ENCODE results near the gene ATG7.
"Not testable (repeated sequence)": the region's sequence is repeated elsewhere in the genome, so short reads cannot be mapped to it uniquely, and the experiment has no call there.

Gene ATG7

DNA sequence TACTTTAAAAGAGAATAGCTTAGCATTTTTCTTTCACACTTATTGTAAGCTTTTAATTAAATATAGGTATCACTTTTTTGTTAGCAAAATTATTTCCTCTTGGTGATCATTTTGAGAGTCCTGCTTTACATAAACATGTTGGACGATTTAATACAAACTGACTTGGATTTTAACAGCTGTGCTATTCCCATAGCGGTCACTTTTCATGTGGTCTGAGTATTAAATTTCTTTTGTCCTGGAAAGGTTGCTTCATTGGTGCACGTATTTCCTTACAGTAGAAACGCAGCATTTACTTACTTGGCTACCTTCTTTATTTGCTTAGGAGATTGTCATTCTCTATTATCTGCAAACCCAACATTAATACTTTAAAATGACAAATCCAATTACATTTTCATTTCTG lies 109.4 kb downstream of the ATG7 start:
- in situ Hi-C loops (cut with HindIII; ENCODE audit: low sequenced_read_pairs): no loop called here

DNA sequence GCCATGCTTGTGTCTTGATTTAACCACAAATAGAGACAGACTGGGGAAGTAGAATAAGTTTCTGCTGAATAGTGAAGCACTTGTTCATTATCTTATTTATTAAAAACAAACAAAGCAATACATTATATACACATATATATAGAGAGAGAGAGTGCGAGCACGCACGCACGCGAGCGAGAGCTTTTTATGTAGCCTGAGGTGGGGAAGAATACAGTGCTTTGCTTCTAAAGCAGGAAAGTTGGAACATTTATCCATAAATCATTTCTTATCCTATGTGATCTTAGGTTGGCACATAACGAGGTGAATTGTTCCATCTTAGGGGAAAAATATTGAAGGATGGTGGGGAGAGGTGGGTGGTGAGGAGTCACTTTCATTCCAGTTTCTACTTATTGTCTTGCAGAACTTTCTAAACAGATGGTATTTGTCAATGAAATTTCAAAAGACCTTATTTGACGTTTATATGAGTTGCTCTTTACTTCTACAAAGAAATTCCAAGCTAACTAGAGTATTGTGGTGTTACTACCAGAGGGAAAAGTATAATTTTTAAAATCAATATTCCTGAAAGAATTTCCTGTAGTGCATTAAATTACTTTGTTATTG lies 110.0 kb downstream of the ATG7 start:
- in situ Hi-C loops (cut with HindIII; ENCODE audit: low sequenced_read_pairs): no loop called here

DNA sequence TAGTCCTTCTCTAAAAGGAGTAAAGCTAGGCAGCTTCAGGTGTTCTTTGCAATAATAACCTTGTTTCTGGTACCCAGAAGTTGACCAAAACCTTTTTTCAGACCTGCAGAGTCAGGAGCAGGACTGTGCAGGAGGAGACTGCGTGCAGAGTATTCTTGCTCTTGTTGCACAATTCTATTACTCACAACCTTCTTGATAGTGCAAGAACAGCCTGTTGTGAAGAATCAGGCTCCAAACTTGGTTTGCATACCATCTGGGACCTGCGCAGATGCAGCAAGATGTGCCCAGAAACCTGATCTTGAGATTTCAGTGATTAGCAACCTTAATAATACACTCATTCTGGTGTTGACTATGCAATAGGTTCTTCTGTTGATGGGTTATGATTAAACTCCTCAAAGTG lies 111.9 kb downstream of the ATG7 start:
- in situ Hi-C loops (cut with HindIII; ENCODE audit: low sequenced_read_pairs): no loop called here

DNA sequence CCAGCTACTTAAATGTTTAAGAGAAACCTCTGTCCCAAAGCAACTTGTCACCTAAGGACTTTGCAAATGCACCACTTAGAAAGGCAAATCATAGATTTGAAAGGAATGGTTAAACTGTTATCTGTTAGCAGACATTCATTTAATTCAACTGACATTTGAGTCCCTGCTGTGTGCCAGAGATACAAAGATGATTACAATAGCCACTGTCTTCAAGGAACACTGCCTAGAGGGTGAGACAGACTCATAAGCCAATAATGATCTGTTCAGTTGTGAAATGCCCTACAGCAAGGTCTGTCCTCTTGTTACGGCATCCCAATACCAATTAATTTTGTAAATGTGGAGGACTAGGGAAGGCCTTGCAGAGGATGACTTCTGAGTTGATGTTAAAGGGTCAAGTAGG lies 113.1 kb downstream of the ATG7 start:
- in situ Hi-C loops (cut with HindIII; ENCODE audit: low sequenced_read_pairs): no loop called here

DNA sequence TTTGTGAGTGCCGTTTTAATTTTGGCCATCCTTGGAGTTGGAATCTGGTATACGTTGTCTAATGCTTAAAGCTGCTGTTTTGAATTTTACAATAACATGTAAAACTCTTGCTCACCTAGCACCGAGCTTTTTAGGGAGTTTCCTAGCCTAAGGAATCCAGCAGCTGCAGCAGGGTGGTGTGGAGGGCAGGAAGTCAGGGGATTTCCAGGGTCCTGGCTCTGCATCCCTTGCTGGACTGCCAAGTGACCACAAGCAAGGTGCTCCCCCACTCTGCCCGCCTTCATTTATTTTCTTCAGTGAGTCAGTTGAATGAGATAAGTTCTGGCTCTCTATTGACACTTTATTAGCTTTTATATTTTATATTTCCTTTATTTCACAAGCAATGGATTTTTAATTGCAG lies 113.7 kb downstream of the ATG7 start:
- in situ Hi-C loops (cut with HindIII; ENCODE audit: low sequenced_read_pairs): no loop called here

DNA sequence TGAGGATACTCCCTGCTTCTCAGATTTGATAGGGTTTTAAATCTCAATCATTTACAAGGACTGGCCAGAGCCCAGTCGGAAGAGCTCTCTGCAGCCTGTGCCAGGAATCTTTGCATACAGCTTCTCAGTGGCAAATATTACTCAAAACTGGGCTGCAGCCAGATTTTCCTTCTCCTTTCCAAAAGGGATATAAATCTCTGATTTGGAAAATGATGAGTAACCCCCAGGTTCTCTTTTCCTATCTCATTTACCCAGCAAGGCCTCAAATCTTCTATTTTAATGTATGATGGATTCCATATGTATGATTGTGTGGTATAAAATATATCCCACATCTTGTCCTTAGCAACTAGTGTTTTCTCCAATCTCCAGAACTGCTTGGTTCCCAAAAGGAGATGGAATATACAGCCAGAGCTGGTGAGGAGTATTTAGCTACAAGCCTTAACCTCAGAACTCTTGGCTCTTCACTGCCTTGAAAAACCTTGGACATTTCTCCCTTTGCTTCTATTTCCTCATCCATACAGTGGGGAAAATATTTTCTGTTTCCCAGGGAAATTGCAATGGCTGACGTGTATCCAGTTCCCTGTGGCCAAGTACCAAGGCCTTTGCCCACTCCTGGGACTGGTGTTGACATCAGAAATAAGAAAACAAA lies 114.4 kb downstream of the ATG7 start:
- in situ Hi-C loops (cut with HindIII; ENCODE audit: low sequenced_read_pairs): no loop called here

DNA sequence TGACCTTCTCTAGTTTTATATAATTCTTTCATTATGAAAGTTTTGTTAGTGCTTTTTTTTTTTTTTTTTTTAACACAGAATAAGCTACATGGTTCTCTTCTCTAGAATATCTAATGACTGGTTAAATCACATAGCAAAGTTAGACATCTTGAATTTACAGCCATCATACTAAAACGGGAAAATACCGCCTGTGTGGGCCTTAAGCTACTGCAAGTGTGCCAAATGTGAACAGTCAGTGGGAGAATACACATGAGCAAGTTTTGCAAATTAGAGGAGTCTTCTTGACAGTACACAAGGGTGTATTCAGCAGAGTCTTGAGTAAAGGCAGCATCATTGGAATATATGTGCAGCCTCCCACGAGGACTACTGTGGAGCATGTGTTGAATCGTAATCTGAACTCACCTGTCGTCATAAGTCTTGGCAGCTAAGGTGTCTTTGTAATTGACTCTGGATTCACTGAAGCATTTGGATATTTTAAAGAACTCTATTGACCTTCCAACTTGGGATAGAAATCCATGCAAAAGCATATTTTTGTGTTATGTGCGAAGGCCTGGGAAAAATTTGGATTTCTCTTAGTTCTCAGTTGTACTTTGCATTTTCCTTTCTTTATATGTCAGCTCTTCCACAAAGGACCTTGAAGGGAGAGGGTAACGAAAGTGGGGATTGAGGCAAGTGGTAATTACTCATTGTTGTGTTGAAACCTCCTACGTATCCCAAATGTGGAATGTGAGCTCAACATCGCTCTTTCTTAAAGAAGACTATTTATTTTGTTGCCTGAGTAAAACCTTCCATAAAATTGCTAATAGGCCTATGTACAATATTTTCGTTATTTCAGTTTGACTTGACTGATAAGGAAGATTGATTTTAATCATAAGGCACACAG lies 117.4 kb downstream of the ATG7 start:
- in situ Hi-C loops (cut with HindIII; ENCODE audit: low sequenced_read_pairs): no loop called here

DNA sequence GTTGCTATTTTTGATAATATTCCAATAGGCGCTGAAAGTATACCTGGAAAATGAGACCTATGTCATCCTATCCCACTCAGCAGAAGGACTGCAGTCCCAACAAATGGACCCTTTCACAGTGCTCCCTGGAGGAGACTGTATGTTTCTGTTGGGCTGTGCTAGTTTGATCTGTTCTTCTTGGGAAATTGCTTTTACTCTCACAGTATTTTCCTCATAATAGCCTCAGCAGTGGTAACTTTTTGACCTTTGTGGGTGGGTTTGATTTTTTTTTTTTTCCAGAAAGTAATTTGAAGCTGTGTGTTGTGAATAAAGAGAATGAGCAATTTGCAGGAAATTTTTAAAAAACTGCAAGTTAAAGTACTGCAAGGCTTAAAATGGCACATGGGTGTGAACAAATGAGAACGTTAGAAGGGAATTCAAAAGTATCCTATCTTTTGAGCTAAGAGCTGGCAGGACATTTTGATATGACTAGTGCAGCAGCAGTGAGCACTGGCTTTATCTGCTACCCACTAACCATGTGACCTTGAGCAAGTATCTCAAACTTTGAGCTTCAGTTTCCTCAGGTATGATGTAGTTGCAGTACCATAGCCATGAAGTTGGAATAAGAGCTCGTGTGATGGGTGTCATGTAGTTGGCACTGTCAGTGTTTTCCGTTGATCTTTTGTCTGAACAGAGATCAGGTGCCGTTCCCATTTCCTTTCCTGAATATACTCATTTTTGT lies 118.4 kb downstream of the ATG7 start:
- in situ Hi-C loops (cut with HindIII; ENCODE audit: low sequenced_read_pairs): no loop called here

DNA sequence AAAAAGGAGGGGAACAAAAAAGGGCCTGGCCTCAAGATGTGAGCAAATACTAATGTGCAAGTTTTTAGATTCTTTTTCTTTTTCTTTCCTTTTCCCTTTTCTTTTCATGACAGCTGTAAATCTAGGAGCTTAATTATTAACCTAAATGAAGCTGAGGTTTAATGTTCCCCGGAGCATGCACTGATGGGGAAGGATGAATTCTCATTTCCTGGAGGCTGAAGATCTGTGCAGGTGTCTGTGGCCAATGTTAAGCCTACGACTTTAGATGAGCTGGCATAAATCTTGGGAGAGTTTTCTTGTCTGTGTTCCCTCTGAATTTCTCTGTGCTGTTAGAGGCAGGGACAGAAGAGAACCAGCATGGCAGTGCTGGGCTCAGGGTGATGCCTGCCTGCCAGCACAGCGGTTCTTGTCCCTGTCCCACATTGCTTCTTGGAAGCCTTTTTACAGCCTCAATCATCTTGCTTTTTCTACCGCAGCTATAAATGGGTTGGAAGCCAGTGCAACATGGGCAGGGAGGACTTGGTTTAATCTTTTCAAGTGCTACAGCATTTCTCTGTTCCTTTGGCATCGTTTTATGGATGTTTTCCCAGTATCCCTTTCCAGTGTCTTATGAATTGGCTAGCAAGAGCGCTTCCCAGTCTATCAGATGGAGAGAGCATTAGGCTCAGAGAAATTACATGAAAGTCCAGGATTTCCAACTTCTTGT lies 119.1 kb downstream of the ATG7 start:
- in situ Hi-C loops (cut with HindIII; ENCODE audit: low sequenced_read_pairs): no loop called here

DNA sequence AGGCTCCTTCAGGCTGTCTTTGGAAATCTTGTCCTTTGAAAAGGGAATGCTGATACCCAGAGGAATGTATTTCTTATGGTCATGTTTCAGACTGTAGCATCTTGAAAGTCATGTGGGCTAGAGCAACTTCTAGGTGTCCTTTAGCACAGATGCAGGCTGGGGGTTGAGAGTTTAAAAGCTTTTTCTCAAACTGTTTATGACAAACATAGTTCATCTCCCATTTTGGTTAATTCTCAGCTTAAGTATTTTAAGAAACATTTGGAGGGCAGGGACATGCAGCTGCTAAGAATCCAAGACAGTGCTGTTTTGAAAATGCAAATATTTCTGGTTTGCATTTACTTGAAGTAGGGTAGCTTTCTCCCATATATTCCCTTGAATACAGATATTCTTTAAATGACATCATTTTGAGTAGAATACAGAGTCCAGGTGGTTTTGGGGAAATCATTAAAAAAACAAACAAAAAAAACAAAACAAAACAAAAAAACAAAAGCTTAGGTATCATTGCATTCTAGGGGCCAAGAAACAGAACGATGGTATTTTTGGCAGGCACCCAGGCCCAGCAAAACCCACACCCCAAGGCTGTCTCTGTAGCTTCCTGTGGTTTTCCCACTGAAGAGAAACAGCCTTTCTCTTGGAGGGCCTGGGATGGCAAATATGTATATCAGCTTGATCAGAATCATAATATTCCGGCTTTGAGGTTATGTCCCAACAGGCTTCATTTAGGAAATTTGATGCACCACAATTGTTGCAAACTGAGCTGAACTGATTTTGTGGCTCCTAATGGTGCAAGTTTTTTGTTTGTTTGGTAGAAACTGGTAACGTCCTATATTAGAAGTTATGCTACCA lies 120.0 kb downstream of the ATG7 start:
- in situ Hi-C loops (cut with HindIII; ENCODE audit: low sequenced_read_pairs): no loop called here

DNA sequence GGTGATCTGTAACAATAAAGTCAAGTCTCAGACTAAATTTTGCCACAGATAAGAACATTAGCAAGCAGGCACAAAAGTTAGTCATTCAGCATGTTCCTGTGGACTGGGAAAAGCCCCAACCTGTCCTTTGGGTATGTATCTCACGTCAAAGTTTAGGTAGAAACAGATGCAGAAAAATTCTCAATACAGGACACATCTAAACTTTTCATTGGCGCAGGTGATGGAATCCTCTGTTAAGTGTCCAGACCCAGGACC lies 120.6 kb downstream of the ATG7 start:
- in situ Hi-C loops (cut with HindIII; ENCODE audit: low sequenced_read_pairs): no loop called here

DNA sequence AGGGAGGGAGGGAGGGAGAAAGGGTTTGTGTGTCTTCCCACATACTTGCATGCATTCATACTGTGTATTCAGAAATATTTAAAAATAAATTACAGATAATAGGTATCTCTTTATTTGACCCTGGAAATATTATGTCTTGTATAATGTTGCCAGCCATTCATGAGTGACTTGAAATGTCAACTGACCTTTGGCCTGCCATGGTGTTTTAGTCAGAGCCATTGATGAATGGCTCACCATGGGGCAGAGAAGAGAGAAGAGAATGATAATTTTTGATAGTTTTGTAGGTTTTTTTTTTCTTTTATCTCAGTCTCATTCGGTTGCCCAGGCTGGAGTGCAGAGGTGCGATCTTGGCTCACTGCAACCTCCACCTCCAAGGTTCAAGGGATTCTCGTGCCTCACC lies 121.2 kb downstream of the ATG7 start:
- in situ Hi-C loops (cut with HindIII; ENCODE audit: low sequenced_read_pairs): no loop called here

DNA sequence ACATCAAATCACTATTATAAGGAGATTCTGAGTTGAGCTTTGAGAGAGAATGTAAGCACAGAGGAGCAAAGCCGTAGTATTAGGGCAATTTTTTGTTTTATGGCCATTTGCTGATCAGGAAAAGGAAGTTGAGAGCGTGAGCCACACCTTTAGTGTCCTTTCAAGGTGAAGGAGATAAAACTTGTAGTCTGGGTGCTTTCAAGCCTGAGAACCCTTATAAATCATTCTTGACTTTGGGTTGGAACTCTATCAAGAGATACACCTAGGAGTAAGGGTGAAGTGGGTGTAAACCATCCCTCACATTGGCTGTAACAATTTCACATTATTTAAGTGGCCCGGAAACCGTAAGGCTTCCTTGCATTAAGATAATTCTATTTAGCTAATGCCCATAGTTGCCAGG lies 122.2 kb downstream of the ATG7 start:
- in situ Hi-C loops (cut with HindIII; ENCODE audit: low sequenced_read_pairs): no loop called here

DNA sequence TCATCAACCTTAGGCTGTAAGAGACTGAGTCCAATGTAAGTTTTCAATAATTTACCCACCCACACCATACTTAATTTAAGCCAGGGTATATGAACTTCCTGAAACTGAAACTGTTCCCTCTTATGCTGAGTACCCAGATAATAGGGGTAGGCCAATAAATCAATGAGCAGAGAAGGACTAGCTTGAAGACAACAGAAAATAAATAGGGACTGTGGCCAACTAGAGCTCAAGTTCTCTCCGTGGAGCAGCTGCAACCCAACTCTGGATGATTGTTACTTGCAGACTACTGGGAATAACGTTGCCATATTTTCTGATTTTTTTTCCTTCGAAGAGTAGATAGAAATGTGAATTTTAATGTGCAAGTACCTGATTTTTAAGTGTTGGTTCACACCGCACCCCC lies 128.0 kb downstream of the ATG7 start:
- in situ Hi-C loops (cut with HindIII; ENCODE audit: low sequenced_read_pairs): no loop called here

DNA sequence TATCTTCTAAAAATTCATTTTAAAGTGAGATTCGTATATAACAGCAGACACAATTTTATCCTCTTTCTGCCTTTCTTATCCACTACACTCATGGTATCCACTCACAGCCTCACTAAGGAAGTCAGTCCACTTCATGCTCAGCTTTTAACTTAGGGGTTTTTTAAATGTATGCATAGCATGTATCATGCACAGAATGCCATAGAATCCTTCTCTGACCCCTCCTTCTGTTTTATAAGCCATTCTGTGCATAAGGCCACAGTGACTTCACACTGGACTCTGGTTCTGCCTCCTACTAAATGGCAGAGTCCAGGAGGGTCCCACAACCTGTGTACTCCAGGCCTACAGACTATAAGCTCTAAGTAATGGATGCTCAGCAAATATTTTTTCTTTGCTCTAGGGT lies 129.2 kb downstream of the ATG7 start:
- in situ Hi-C loops (cut with HindIII; ENCODE audit: low sequenced_read_pairs): no loop called here

DNA sequence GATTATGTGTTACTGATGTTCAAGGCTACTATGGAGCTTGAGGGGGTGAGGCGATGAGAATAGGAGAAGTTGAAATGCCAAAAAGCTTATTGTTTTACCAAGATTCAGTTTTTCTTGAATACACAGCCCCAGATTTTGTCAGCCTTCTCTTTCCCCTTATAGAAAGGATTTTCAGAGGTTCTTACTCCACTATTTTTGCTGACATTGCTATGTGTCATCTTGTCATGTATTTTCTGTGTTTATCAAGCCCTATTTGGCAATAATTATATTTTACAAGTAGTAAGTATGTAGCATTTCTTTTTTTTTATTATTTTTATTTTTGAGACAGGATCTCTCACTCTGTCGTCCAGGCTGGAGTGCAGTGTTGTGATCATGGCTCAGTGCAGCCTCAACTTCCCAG lies 133.1 kb downstream of the ATG7 start:
- in situ Hi-C loops (cut with HindIII; ENCODE audit: low sequenced_read_pairs): no loop called here

DNA sequence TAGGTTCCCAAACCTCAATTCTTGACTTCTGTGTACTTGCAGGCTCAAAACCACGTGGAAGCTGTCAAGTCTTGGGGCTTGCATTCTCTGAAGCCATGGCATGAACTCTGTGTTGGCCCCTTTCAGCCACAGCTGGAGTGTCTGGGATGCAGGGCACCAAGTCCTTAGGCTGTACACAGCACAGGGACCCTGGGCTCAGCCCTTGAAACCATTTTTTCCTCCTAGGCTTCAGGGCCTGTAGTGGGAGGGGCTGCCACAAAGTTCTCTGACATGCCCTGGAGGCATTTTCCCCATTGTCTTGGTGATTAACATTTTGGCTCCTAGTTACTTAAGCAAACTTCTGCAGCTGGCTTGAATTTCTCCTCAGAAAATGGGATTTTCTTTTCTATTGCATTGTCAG lies 135.4 kb downstream of the ATG7 start:
- in situ Hi-C loops (cut with HindIII; ENCODE audit: low sequenced_read_pairs): no loop called here

DNA sequence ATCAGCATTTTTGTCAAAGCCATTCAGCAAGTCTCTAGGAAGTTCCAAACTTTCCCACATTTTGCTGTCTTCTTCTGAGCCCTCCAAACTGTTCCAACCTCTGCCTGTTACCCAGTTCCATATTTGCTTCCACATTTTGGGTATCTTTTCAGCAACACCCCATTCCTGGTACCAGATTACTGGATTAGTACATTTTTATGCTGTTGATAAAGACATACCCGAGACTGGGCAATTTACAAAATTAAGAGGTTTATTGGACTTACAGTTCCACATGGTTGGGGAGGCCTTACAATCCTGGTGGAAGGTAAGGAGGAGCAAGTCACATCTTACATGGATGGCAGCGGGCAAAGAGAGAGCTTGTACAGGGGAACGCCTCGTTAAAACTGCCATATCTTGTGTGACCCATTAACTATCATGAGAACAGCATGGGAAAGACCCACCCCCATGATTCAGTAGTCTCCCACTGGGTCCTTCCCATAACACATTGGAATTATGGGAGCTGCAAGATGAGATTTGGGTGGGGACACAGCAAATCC lies 136.2 kb downstream of the ATG7 start:
- in situ Hi-C loops (cut with HindIII; ENCODE audit: low sequenced_read_pairs): not testable (repeated sequence)

DNA sequence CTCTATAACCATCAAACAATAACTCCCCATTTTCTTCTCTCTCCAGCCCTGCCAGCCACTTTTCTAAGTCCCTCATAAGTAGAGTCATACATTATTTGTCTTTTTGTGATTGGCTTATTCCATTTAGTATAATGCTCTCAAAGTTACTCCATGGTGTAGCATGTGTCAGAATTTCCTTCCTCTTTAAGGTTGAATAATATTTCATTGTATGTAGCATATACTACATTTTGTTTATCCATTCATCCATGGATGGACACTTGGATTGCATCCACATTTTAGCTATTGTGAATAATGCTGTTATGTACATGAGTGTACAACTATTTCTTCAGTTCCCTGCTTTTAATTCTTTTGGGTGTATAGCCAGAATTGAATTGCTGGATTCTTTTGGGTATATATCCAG lies 138.4 kb downstream of the ATG7 start:
- in situ Hi-C loops (cut with HindIII; ENCODE audit: low sequenced_read_pairs): no loop called here

DNA sequence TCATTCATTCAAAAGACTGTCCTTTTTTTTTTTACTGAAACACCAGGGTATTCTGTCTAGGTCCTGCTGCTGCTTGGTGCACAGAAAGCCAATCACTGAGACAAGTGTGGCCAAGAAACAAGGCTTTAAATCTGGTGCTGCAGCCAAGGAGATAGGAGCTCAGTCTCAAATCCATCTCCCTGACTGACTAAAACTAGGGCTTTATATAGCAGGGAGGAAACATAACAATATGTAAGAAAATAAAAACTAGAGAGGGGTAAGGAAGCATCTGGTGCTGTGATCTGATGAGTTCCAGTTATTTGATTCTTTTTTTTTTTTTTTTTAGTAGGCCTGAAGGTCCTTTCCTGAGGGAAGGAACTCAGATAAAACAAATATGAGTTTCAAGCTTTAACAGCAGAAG lies 139.8 kb downstream of the ATG7 start:
- in situ Hi-C loops (cut with HindIII; ENCODE audit: low sequenced_read_pairs): no loop called here

Measured in DLD1 (cell line).